ENCODE measurements around the gene OCA2.

GRCh38 chr15:28131400-28131799 lies 32.3 kb upstream of the OCA2 start:
- TF ChIP-seq CTCF (IDR thresholded peaks at IDR 0.05) (no peak), POLR2A (IDR thresholded peaks at IDR 0.05) (no peak)
